Mesendoderm (in vitro differentiated cells): ENCODE measurements around the gene SMURF1.

Experiments
- DNase-seq: peaks from one replicate; pipeline ENCODE4 v3.0.0; 2013
- H2AK5ac ChIP-seq: 2 replicates; pipeline ENCODE4 v1.6.1; 2013; ENCODE audit warnings: low read length, inconsistent platforms
- H2BK120ac ChIP-seq: 2 replicates; pipeline ENCODE4 v1.6.1; 2013; ENCODE audit warnings: low read depth, mild to moderate bottlenecking, low read length, moderate library complexity, mixed read lengths
- H2BK15ac ChIP-seq: replicated peaks from 2 replicates; pipeline ENCODE4 v1.6.1; 2013; ENCODE audit warnings: low read depth, mild to moderate bottlenecking, moderate library complexity
- H2BK5ac ChIP-seq: 2 replicates; pipeline ENCODE4 v1.6.1; 2013; ENCODE audit warnings: low read length, inconsistent platforms
- H3K18ac ChIP-seq: 2 replicates; pipeline ENCODE4 v1.6.1; 2013; ENCODE audit warnings: mild to moderate bottlenecking, low read length, mixed read lengths
- H3K23ac ChIP-seq: one replicate; pipeline ENCODE4 v1.6.1; 2013; ENCODE audit warnings: low read length
- H3K27ac ChIP-seq: 2 replicates; pipeline ENCODE4 v1.5.1; 2013; ENCODE audit warnings: low read depth, mild to moderate bottlenecking, inconsistent platforms, low read length, moderate library complexity
- H3K27me3 ChIP-seq: 2 replicates; pipeline ENCODE4 v1.6.1; 2013; ENCODE audit warnings: low read length, control low read depth, mild to moderate bottlenecking, inconsistent platforms; ENCODE audit not compliant: insufficient read depth, poor library complexity
- H3K36me3 ChIP-seq: 2 replicates; pipeline ENCODE4 v1.6.1; 2013; ENCODE audit warnings: low read length, inconsistent platforms; ENCODE audit not compliant: control insufficient read depth, insufficient read depth
- H3K4ac ChIP-seq: one replicate; pipeline ENCODE4 v1.6.1; 2013; ENCODE audit warnings: low read depth, mild to moderate bottlenecking, low read length, moderate library complexity
- H3K4me1 ChIP-seq: 2 replicates; pipeline ENCODE4 v1.6.1; 2013; ENCODE audit warnings: low read depth, low read length, inconsistent platforms; ENCODE audit not compliant: control insufficient read depth
- H3K4me2 ChIP-seq: 2 replicates; pipeline ENCODE4 v1.6.1; 2013; ENCODE audit warnings: low read length
- H3K4me3 ChIP-seq: 2 replicates; pipeline ENCODE4 v1.5.1; 2013; ENCODE audit warnings: mild to moderate bottlenecking, low read length
- H3K56ac ChIP-seq: one replicate; pipeline ENCODE4 v1.6.1; 2013; ENCODE audit warnings: low read length
- H3K79me1 ChIP-seq: 2 replicates; pipeline ENCODE4 v1.6.1; 2013; ENCODE audit warnings: low read length, inconsistent platforms
- H3K79me2 ChIP-seq: 2 replicates; pipeline ENCODE4 v1.6.1; 2013; ENCODE audit warnings: mild to moderate bottlenecking, low read length; ENCODE audit not compliant: control insufficient read depth, insufficient read depth
- H3K9ac ChIP-seq: 2 replicates; pipeline ENCODE4 v1.6.1; 2013; ENCODE audit warnings: low read length, inconsistent platforms
- H4K5ac ChIP-seq: one replicate; pipeline ENCODE4 v1.6.1; 2013; ENCODE audit warnings: low read length
- H4K8ac ChIP-seq: one replicate; pipeline ENCODE4 v1.6.1; 2013; ENCODE audit warnings: low read depth, mild to moderate bottlenecking, control low read depth, low read length, moderate library complexity
- WGBS: extraction: QIAGEN DNeasy Blood & Tissue Kit; methylation state at CpG from one replicate; pipeline ENCODE4 v1.1.7; 2013; ENCODE audit warnings: low lambda C conversion rate, missing lambda C conversion rate; ENCODE audit not compliant: insufficient coverage; ENCODE audit errors: extremely low coverage; 5-methylcytosine and 5-hydroxymethylcytosine counted together

The SMURF1 gene

GRCh38 chr7:99086944-99087343 is 57.0 kb downstream of the SMURF1 start:
- Histone ChIP-seq H3K79me2 (peaks cover 29% of the 10 kb centered on the region), H2BK15ac (no peak overlapping the region), H3K27me3 (no peaks in the 10 kb centered on the region), H3K79me1 (peaks cover 23% of the 10 kb centered on the region), H3K56ac (no peak overlapping the region), H3K9ac (no peak overlapping the region), H3K36me3 (no peaks in the 10 kb centered on the region), H3K23ac (no peak overlapping the region), H3K4me1 (peaks cover 4% of the 10 kb centered on the region), H3K27ac (no peak overlapping the region), H4K5ac (no peak overlapping the region), H3K4ac (no peak overlapping the region), H3K18ac (no peak overlapping the region), H2BK5ac (no peak overlapping the region), H2BK120ac (no peak overlapping the region), H2AK5ac (no peak overlapping the region), H3K4me3 (no peak overlapping the region), H4K8ac (no peak overlapping the region), H3K4me2 (no peak overlapping the region)
- DNase-seq, result no peak
- WGBS, result no CpG with 5 or more reads among the region's 2 CpGs

- Histone ChIP-seq H3K79me1 (peaks cover 20% of the 10 kb centered on the region), H3K23ac (no peak overlapping the region), H2BK120ac (no peak overlapping the region), H3K4me3 (no peak overlapping the region), H3K27ac (no peak overlapping the region), H2BK15ac (no peak overlapping the region), H2AK5ac (no peak overlapping the region), H3K56ac (no peak overlapping the region), H3K27me3 (no peaks in the 10 kb centered on the region), H4K5ac (no peak overlapping the region), H3K9ac (no peak overlapping the region), H3K36me3 (no peaks in the 10 kb centered on the region), H3K79me2 (peaks cover 25% of the 10 kb centered on the region), H2BK5ac (no peak overlapping the region), H4K8ac (no peak overlapping the region), H3K4me2 (no peak overlapping the region), H3K4me1 (peaks cover 4% of the 10 kb centered on the region), H3K4ac (no peak overlapping the region), H3K18ac (no peak overlapping the region)
- DNase-seq, result no peak
- no CpG with 5 or more reads among the region's 5 CpGs for WGBS
Observed at GRCh38 chr7:99086532-99086931, 57.4 kb downstream of the SMURF1 start.

- H3K18ac ChIP-seq, result no peak overlapping the region
- H3K4ac ChIP-seq, result no peak overlapping the region
- no peak overlapping the region for H3K23ac ChIP-seq
- H3K27ac ChIP-seq, result no peak overlapping the region
- H2BK120ac ChIP-seq, result no peak overlapping the region
- no peak overlapping the region for H3K4me2 ChIP-seq
- H3K36me3 ChIP-seq, result no peaks in the 10 kb centered on the region
- no peak overlapping the region for H4K8ac ChIP-seq
- no peak overlapping the region for H3K56ac ChIP-seq
- no peak overlapping the region for H2BK15ac ChIP-seq
- H3K4me1 ChIP-seq, result no peaks in the 10 kb centered on the region
- H4K5ac ChIP-seq, result no peak overlapping the region
- H3K79me1 ChIP-seq, result peaks cover 17% of the 10 kb centered on the region
- H3K27me3 ChIP-seq, result no peaks in the 10 kb centered on the region
- no peak for DNase-seq
- H3K9ac ChIP-seq, result no peak overlapping the region
- no peak overlapping the region for H3K4me3 ChIP-seq
- no peak overlapping the region for H2BK5ac ChIP-seq
- WGBS, result no CpG with 5 or more reads among the region's 3 CpGs
- no peak overlapping the region for H2AK5ac ChIP-seq
- peaks cover 18% of the 10 kb centered on the region for H3K79me2 ChIP-seq
Observed at GRCh38 chr7:99083733-99084132, 60.2 kb downstream of the SMURF1 start.

- no peak overlapping the region for H4K8ac ChIP-seq
- no peaks in the 10 kb centered on the region for H3K27me3 ChIP-seq
- peaks cover 15% of the 10 kb centered on the region for H3K79me2 ChIP-seq
- H2BK15ac ChIP-seq, result no peak overlapping the region
- H3K18ac ChIP-seq, result no peak overlapping the region
- H2AK5ac ChIP-seq, result no peak overlapping the region
- no peaks in the 10 kb centered on the region for H3K36me3 ChIP-seq
- H3K4me1 ChIP-seq, result no peaks in the 10 kb centered on the region
- no peak overlapping the region for H3K9ac ChIP-seq
- H2BK120ac ChIP-seq, result no peak overlapping the region
- H3K79me1 ChIP-seq, result peaks cover 15% of the 10 kb centered on the region
- no peak overlapping the region for H3K4ac ChIP-seq
- H2BK5ac ChIP-seq, result no peak overlapping the region
- no CpG with 5 or more reads among the region's 2 CpGs for WGBS
- H3K4me2 ChIP-seq, result no peak overlapping the region
- no peak overlapping the region for H4K5ac ChIP-seq
- no peak for DNase-seq
- H3K23ac ChIP-seq, result no peak overlapping the region
- no peak overlapping the region for H3K27ac ChIP-seq
- H3K4me3 ChIP-seq, result no peak overlapping the region
- no peak overlapping the region for H3K56ac ChIP-seq
Observed at GRCh38 chr7:99083068-99083651, 60.7 kb downstream of the SMURF1 start.

- Histone ChIP-seq H3K56ac (no peak overlapping the region), H3K18ac (no peak overlapping the region), H3K4me3 (no peak overlapping the region), H3K36me3 (no peaks in the 10 kb centered on the region), H3K79me1 (peaks cover 14% of the 10 kb centered on the region), H3K27ac (no peak overlapping the region), H4K8ac (no peak overlapping the region), H3K4ac (no peak overlapping the region), H2AK5ac (no peak overlapping the region), H2BK5ac (no peak overlapping the region), H3K9ac (no peak overlapping the region), H3K4me1 (no peaks in the 10 kb centered on the region), H3K4me2 (no peak overlapping the region), H3K79me2 (peaks cover 9% of the 10 kb centered on the region), H3K27me3 (no peaks in the 10 kb centered on the region), H2BK120ac (no peak overlapping the region), H4K5ac (no peak overlapping the region), H3K23ac (no peak overlapping the region), H2BK15ac (no peak overlapping the region)
- no peak for DNase-seq
- no CpG with 5 or more reads among the region's 6 CpGs for WGBS
Observed at GRCh38 chr7:99080679-99081078, 63.2 kb downstream of the SMURF1 start.

GRCh38 chr7:99079104-99079503 is 64.8 kb downstream of the SMURF1 start:
- Histone ChIP-seq H3K4me1 (no peaks in the 10 kb centered on the region), H2AK5ac (no peak overlapping the region), H3K18ac (no peak overlapping the region), H3K4ac (no peak overlapping the region), H3K36me3 (no peaks in the 10 kb centered on the region), H2BK5ac (no peak overlapping the region), H3K4me3 (no peak overlapping the region), H3K4me2 (no peak overlapping the region), H3K79me2 (peaks cover 9% of the 10 kb centered on the region), H4K8ac (no peak overlapping the region), H3K27ac (no peak overlapping the region), H4K5ac (no peak overlapping the region), H3K9ac (no peak overlapping the region), H3K27me3 (no peaks in the 10 kb centered on the region), H3K23ac (no peak overlapping the region), H3K79me1 (peaks cover 14% of the 10 kb centered on the region), H2BK15ac (no peak overlapping the region), H3K56ac (no peak overlapping the region), H2BK120ac (no peak overlapping the region)
- WGBS, result no CpG with 5 or more reads among the region's 9 CpGs
- no peak for DNase-seq
